Activated T-helper 1 cell treated with anti-CD3 and anti-CD28 coated beads, Interleukin-12 subunit alpha, Interleukin-12 subunit beta, Interleukin-2, Interleukin-4 antibody, amounts not matched to agents 30 ng/mL and 10 ng/mL and 1 ng/mL, durations not matched to agents 14 hours and 24 hours and 36 hours (primary cell): ENCODE results near the gene NREP. TPM values are rescaled to one million over a fixed set of nuclear protein-coding genes. Genes with fewer than 3 reads are reported as not detected.

Experiments used
- total RNA-seq: library from RNA; stranded (reverse); gene quantifications from 2 replicates; pipeline ENCODE4 v1.2.3, GENCODE V29; 2022

Gene NREP
- total RNA-seq, 1 donor from 2014 or later = 17.6 TPM

Other genes starting within 250 kb of the NREP start
- 149 and 163 TPM in 2 replicates for gene STARD4, start 244.7 kb downstream of the NREP start, total RNA-seq